Peyer's patch (tissue), 4 donors: ENCODE results near the gene LYSMD4.

Source experiments
- POLR2A ChIP-seq, 2 donors: fragments of 450-650 bp; IDR thresholded peaks; one replicate each; pipeline ENCODE4 v1.5.1; 2017; ENCODE audit warnings: antibody characterized with exemption in 2 of 2, mild to moderate bottlenecking in 2 of 2, moderate library complexity in 2 of 2
- TF ChIP-seq, protein P1 (sequence below), 6 experiments: fragments of 450-650 bp in 4 of 6; fragments of 200-600 bp in 2 of 6; sonication (generic) in 1 of 6; IDR thresholded peaks; one replicate each; pipeline ENCODE4 v1.5.1; 2017 to 2019; ENCODE audit warnings: antibody characterized with exemption in 6 of 6, mild to moderate bottlenecking in 3 of 6, moderate library complexity in 1 of 6

DNA sequence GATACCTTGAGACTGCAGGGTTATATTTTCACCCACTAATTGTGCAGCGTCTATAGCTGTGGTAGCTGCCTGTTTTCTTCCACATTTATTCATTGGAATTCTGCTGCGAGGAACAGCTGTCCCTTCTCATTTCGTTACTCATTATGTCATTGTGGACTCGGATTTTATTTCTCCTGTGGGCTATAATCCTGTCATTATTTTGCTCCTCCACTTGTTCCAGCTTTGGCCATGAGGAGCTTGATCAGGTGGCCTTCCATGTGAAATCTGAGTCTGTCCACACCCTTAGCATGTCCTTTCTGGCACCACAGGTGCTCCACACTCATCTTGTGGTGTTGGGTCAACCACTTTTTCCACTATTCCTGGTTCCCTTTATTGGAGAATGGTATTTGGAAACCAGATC lies 14.8 kb downstream of the LYSMD4 start:
- TF ChIP-seq, protein P1, sequence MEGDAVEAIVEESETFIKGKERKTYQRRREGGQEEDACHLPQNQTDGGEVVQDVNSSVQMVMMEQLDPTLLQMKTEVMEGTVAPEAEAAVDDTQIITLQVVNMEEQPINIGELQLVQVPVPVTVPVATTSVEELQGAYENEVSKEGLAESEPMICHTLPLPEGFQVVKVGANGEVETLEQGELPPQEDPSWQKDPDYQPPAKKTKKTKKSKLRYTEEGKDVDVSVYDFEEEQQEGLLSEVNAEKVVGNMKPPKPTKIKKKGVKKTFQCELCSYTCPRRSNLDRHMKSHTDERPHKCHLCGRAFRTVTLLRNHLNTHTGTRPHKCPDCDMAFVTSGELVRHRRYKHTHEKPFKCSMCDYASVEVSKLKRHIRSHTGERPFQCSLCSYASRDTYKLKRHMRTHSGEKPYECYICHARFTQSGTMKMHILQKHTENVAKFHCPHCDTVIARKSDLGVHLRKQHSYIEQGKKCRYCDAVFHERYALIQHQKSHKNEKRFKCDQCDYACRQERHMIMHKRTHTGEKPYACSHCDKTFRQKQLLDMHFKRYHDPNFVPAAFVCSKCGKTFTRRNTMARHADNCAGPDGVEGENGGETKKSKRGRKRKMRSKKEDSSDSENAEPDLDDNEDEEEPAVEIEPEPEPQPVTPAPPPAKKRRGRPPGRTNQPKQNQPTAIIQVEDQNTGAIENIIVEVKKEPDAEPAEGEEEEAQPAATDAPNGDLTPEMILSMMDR (IDR thresholded peaks at IDR 0.05) = no peak
- TF ChIP-seq POLR2A (IDR thresholded peaks at IDR 0.05) = no peak
